UCSD-AML1 (cell line): ENCODE measurements around the gene CHAD.

Source experiments
- DNase-seq: peaks from one replicate; lab custom pipeline; 2025; ENCODE audit not compliant: unreplicated experiment; lab: John Stamatoyannopoulos, UW

CHAD gene

GRCh38 chr17:50460831-50461526 is 7.7 kb downstream of the CHAD start:
- no peak for DNase-seq

- no peak for DNase-seq
Observed at GRCh38 chr17:50459756-50460155, 8.9 kb downstream of the CHAD start.

DNA sequence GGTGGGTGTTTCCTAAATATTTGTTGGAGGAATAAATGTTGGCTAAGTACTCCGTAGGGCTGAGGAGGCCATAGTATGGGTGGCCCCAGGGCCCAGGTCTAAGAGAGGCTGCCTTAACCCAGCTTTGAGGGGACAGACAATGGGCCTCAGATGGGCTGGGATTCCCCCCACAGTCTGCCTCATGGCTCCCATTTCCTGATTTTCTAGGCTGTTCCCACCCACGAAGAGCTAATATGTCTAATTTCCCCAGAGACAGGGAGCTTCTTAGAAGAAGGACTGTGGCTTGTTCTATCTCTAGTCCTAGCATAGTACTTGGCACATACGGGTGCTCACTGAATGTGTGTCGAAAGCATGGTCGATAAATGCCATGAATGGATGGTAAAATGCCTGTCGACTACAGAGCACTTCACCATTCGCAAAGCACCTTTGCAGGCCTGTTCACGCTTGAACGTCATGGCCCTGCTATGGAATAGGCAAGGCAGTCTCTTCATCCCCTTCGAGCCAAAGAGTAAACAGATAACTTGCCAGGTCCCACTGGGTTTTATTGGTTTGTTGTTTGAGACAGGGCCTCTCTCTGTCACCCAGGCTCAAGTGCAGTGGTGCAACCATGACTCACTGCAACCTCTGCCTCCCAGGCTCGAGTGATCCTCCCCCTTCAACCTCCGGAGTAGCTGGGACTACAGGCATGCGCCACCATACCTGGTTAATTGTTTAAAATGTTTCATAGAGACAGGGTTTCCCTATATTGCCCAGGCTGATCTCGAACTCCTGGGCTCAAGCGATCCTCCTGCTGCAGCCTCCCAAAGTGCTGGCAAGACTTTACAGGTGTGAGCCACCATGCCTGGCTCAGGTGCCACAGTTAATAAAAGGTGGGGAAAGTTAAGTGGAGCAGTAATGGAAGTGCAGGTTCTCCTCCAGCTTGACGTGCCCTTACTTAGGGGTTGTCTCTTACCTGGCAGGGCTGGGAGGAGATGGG is 9.7 kb downstream of the CHAD start:
- DNase-seq = no peak

DNA sequence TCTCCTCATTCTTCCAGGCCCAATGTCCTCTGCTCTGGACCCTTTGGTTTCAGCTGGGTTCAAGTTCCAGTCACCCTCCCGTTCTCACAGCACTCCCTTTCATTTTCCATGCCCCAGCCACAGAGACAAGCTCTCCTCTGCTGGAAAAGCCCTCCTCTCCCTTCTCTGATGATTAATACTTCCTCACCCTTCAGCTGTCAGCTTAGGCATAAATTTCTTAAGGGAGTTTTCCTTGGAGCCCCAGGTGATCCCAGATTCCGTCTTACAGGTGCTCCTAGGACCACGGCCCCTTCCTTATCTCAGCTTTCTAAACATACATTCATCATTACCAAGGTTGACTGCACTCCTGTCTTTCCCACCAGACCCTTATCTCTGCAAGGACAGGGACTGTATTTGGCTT is 10.4 kb downstream of the CHAD start:
- no peak for DNase-seq

DNA sequence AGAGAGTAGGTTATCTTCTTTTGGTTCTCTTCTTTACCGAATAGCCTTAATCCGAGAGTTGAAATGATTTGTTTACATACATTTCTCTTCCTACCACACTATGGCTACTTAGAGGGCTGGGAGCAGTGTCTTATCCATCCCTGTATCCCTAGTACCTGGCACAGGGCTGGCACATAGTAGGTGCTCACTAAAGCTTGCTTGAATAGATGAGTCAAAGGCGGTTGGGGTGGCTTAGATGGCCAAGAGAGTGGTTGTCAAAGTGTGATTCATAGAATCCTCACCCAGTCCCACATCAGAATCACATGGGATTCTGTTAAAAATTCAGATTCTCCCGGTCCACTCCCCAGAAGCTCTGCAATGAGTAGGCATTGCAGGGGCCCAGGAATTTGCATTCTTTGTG is 11.1 kb downstream of the CHAD start:
- DNase-seq = no peak

DNA sequence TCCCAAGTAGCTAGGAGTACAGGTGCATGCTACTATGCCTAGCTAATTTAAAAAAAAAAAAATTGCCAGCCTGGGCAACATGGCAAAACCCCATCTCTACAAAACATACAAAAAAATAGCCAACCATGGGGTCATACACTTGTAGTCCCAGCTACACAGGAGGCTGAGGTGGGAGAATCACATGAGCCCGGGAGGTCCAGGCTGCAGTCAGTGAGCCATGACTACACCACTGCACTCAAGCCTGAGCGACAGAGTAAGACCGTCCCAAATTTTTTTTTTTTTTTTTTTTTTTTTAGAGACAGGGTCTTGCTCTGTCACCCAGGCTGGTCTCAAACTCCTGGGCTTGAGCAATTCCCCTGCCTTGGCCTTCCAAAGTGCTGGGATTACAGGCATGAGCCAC is 14.8 kb downstream of the CHAD start:
- DNase-seq = no peak

- no peak for DNase-seq
Observed at GRCh38 chr17:50452630-50453300, 15.9 kb downstream of the CHAD start.

DNA sequence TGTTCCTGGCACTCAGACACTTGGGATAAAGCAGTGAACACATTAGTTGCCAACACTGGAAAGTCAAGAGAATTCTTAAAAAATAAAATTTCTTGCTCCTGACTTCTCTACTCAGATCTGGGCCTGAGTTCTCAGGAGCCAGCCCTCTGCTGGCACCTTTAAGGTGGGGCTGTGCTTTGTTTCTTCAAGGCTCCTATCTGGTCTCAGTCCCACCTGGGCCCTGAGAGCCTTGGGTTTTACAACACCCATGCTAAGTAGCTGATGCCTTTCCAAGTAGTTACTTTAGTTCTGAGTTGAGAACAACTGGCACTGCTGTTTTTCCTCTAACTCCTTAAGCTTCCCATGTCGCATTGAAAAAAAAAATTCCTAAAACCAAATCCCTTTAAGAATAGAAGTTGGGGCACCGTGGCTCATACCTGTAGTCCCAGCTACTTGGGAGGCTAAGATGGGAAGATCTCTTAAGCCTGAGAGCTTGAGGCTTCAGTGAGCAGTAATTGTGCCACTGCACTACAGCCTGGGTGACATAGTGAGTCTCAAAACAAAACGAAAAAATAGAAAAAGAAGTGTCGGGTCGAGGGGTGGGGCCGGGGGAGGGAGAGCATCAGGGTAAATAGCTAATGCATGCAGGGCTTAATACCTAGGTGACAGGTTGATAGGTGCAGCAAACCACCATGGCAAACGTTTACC is 16.6 kb downstream of the CHAD start:
- DNase-seq = no peak

DNA sequence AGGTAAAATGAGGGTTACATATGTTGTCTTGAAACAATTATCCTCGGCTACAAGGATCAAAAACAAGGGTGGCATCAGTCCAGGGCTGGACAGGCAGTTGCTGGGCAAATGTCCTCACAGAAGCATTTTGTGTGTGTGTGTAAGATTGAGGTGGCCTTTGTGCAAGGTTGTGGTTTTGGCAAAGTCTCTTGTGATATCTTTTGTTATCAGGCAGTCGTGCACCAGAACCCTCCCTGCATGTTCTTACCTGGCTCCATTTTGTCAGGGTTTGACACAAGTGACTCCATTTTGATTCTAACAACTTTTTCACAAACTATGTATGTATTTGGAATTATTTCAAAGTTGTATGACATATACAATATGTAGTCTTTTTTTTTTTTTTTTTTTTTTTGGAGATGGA is 20.0 kb downstream of the CHAD start:
- no peak for DNase-seq

- DNase-seq = no peak
Observed at GRCh38 chr17:50447870-50448595, 20.6 kb downstream of the CHAD start.

DNA sequence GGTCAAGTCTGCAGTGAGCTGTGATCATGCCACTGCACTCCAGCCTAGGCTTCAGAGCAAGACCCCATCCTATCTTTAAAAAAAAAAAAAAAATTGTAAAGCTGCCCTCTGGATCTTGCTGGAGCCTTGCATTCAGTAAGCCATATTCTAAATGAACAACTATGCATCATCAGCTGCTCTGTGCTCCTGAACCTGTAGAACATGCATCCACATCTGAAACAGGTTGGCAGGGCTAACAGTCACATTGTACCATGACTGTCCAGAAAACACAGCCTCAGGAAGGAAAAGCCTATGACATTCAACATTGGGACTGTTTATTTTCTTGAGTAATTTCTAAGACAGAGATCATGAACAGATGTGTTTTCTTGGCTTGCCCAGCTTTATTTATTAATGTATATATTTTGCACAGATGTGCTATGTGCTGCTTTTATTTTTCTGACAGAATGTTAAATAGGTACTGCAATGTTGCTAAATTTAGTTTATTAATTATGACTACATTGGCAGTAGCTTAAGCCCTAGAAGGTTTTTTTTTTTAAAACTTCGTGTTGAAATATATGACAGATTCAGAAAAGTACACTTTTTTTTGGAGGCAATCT is 22.9 kb downstream of the CHAD start:
- DNase-seq = no peak

DNA sequence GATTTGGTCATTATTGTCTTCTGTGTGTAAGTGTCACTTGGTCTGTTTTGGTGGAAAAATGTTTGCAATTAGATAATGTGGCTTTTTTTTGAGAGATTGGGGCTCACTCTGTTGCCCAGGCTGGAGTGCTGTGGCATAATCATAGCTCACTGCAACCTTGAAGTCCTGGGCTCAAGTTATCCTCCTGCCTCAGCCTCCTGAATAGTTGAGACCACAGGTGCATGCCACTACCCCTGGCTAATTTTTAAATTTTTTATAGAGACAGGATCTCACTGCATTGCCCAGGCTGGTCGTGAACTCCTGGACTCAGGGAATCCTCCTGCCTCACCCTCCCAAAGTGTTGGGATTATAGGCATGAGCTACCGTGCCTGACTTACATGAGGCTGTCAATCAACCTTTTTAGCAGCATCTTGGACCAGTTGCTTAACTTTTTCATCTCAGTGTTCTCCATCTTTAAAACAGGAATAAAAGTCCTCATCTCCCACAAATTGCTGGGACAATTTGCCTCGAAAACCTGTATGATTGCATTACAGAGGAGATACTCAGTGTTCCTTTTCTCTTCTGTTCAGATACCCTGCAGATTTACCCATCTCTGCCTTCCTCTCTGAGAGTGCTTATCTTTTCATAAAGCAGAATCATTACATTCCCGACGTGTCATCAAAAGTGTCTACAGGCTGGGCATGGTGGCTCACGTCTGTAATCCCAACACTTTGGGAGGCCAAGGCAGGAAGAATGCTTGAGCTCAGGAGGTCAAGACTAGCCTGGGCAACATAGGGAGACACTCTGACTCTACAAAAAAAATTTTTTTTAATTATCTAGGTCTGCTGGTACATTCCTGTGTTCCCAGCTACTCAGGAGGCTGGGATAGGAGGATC is 23.6 kb downstream of the CHAD start:
- DNase-seq = no peak

- no peak for DNase-seq
Observed at GRCh38 chr17:50443505-50443974, 25.1 kb downstream of the CHAD start.

DNA sequence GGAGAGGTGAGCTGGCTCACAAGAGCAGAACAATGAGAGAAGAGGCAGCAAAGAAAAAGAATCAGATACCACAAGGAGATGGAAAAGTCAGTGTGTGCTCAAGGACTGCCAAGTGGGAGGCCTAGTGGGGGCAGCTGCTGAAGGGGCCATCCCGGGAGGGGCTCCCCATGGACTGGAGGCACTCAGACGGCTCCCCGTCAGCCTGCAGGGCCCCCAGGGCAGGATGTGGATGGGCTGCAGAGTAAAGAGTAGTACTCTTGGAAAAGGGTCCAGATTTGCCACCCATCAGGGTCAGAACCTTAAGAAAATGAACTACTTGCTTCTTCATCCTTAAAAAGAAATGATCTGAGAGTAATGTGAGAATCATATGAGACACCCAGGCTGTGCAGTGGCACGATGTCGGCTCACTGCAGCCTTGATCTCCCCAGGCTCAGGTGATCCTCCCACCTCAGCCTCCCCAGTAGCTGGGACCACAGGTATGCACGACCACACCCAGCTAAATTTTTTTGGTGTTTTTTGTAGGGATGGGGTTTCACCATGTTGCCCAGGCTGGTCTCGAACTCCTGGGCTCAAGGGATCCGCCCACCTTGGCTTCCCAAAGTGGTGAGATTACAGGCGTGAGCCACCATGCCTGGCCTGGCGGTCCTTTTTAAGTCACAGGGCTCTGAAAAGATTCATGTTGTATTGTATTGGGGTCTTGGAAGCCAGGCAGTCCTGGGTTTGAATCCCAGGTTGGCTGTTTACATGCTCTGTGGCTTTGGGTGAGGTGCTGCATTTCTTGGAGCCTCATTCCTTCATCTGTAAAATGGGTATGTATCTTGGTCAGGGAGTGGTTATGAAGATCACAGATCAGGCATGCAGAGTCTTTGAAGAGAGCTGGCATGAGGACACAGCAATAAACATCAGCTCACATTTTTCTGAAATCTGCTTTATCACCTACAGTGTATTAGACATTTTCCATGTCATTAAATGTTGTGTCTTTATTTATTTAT is 27.5 kb downstream of the CHAD start:
- DNase-seq = no peak

GRCh38 chr17:50440172-50440837 is 28.4 kb downstream of the CHAD start:
- no peak for DNase-seq

DNA sequence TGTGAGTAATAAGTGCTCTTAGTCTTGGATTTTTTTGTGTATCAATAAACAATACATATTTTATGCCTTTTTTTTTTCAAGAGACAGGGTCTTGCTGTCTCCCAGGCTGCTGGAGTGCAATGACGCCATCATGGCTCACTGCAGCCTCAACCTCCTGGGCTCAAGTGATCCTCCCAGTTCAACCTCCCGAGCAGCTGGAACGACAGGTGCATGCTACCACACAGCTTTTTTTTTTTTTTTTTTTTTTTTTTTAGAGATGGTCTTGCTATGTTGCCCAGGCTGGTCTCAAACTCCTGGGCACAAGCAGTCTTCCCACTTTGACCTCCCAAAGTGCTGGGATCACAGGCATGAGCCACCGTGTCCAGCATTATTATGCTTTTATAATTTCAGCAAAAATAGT is 29.7 kb downstream of the CHAD start:
- DNase-seq = no peak

- no peak for DNase-seq
Observed at GRCh38 chr17:50437409-50437808, 31.3 kb downstream of the CHAD start.
